Activated naive CD8-positive, alpha-beta T cell treated with anti-CD3 and anti-CD28 coated beads, Interleukin-2, amount 50 U/mL, for 16 hours (primary cell): ENCODE data around the gene AQP12A.

ENCODE experiments used
- DNase-seq: peaks from one replicate; pipeline ENCODE4 v3.0.0-alpha.2; 2020; ENCODE audit warnings: low read depth, low spot score

AQP12A gene

GRCh38 chr2:240707043-240707756 is 15.5 kb downstream of the AQP12A start:
- no peak for DNase-seq

- no peak for DNase-seq
These were observed 16.2 kb downstream of the AQP12A start for GRCh38 chr2:240707821-240708220.

GRCh38 chr2:240708457-240708856 is 16.8 kb downstream of the AQP12A start:
- DNase-seq, result no peak

GRCh38 chr2:240711296-240711695 is 19.6 kb downstream of the AQP12A start:
- DNase-seq, result no peak

- DNase-seq, result no peak
These were observed 20.0 kb downstream of the AQP12A start for GRCh38 chr2:240711701-240712100.

GRCh38 chr2:240712121-240712520 is 20.5 kb downstream of the AQP12A start:
- DNase-seq, result no peak

- no peak for DNase-seq
These were observed 21.6 kb downstream of the AQP12A start for GRCh38 chr2:240713071-240713927.

GRCh38 chr2:240713928-240714746 is 22.5 kb downstream of the AQP12A start:
- no peak for DNase-seq

- DNase-seq, result no peak
These were observed 23.4 kb downstream of the AQP12A start for GRCh38 chr2:240714747-240715725.

GRCh38 chr2:240716130-240716798 is 24.6 kb downstream of the AQP12A start:
- DNase-seq, result no peak

GRCh38 chr2:240717181-240717641 is 25.5 kb downstream of the AQP12A start:
- no peak for DNase-seq

- no peak for DNase-seq
These were observed 26.3 kb downstream of the AQP12A start for GRCh38 chr2:240717681-240718581.

GRCh38 chr2:240718896-240719490 is 27.3 kb downstream of the AQP12A start:
- no peak for DNase-seq

GRCh38 chr2:240719676-240720545 is 28.2 kb downstream of the AQP12A start:
- DNase-seq, result no peak

GRCh38 chr2:240720686-240721595 is 29.3 kb downstream of the AQP12A start:
- DNase-seq, result no peak

GRCh38 chr2:240721596-240722180 is 30.0 kb downstream of the AQP12A start:
- no peak for DNase-seq
